ENCODE measurements around the gene POTEG. TPM values are rescaled to one million over a fixed set of nuclear protein-coding genes. Genes with fewer than 3 reads are reported as not detected.
"Not testable (repeated sequence)": the region's sequence is repeated elsewhere in the genome, so short reads cannot be mapped to it uniquely, and the experiment has no call there.

POTEG gene
- total RNA-seq, 1 experiment from 2014 or later = not detected

DNA sequence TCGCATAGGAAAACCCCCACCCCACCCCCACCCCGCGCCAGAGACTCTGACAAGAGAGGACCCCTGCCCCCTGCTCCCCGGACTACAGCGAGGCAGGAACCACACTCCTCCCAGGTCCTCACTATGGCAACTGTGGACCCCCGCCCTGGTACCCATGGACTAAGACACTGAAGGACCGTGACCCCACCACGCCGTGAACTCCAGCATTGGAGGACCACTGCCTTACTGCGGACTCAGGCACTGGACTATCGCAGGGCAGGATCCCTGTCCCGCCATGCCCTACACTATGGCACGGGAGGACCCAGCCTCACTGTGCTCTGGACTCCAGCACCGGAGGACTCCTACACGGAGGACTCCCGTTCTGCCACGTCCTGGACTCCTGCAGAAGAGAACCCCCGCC, 71.8 kb downstream of the POTEG start:
- H3K27me3 ChIP-seq (ENCODE audit: low read length); H3K27ac ChIP-seq (ENCODE audit: low read length); H3K9me3 ChIP-seq (ENCODE audit: low read length); H3K4me3 ChIP-seq (ENCODE audit: low read length); H3K79me2 ChIP-seq (ENCODE audit: low read length); H3K4me1 ChIP-seq (ENCODE audit: low read length); H3K36me3 ChIP-seq (ENCODE audit: insufficient read depth, low read length); H4K20me1 ChIP-seq (ENCODE audit: insufficient read depth, low read depth, low read length); DNase-seq; H3K9ac ChIP-seq (ENCODE audit: low read length); H3K9me2 ChIP-seq (replicated peaks; ENCODE audit: insufficient read depth, low read length); H3K4me2 ChIP-seq (ENCODE audit: low read depth, low read length, poor library complexity, severe bottlenecking); H2AFZ ChIP-seq (ENCODE audit: low read length): not testable (repeated sequence)

DNA sequence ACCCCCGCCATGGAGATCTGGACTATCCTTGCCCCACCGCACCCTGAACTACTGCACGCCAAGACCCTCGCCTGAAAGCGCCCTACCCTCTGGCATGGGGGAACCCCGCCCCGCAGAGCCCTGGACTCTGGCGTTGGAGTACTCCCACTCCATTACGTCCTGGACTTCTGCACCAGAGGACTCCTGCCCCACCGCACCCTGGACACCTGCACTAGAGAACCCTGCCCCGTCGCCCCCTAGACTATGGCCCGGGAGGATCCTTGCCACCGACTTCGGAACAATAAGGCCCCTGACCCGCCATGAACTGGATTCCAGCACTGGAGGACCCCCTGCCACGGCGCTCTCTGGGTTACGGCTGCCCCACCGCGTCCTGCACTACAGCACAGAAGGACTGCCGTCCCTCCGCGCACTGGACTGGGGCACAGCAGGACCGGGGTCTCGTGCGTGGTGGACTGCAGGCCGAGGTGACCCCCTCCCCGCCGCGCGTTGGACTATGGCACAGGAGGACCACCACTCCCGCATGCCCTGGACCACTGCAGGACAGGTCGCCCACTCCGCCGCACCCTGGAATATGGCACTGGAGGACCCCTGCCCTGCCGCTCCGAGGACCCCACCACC, 72.4 kb downstream of the POTEG start:
- H3K4me1 ChIP-seq (ENCODE audit: low read length) = not testable (repeated sequence)

DNA sequence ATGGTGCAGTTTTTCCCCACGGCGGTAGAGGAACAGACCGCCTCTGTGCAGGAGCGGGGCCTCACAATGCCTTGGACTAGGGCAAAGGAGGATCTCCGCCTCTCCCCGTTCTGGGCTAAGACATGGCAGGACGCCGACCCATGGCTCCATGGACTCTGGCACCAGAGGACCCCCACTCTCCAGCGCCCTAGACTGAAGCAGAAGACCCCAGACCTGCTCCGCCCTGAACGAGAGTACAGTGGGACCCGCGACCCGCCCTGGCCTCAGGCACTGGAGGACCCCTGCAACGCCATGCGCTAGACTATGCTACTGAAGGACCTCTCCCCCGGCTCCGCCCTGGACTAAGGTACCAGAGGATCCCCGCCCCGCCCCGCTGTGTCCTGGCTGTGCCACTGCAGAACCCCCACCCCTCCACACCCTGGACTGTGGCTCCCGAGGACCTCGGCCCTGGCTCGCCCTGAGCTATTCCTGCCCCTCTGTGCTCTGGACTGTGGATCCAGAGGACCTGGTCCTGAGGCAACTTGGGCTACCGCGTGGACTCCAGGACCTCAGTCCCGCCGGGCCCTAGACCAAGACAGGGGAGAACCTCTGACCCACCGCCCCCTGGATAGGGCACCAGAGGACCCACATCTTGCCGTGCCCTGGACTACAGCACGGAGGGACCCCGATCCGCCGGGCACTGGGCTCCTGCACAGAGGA, 73.1 kb downstream of the POTEG start:
- H3K9ac ChIP-seq (ENCODE audit: low read length); H3K9me2 ChIP-seq (replicated peaks; ENCODE audit: insufficient read depth, low read length); H3K27me3 ChIP-seq (ENCODE audit: low read length); H3K36me3 ChIP-seq (ENCODE audit: insufficient read depth, low read length); H4K20me1 ChIP-seq (ENCODE audit: insufficient read depth, low read depth, low read length); H3K4me2 ChIP-seq (ENCODE audit: low read depth, low read length, poor library complexity, severe bottlenecking); DNase-seq; H3K4me3 ChIP-seq (ENCODE audit: low read length); H3K79me2 ChIP-seq (ENCODE audit: low read length); H3K27ac ChIP-seq (ENCODE audit: low read length); H3K9me3 ChIP-seq (ENCODE audit: low read length); H3K4me1 ChIP-seq (ENCODE audit: low read length); H2AFZ ChIP-seq (ENCODE audit: low read length): not testable (repeated sequence)

More for the DNA sequence above, 72.4 kb downstream of the POTEG start:
- H3K27ac ChIP-seq (ENCODE audit: low read length); H3K4me3 ChIP-seq (ENCODE audit: low read length); H4K20me1 ChIP-seq (ENCODE audit: insufficient read depth, low read depth, low read length); H3K4me2 ChIP-seq (ENCODE audit: low read depth, low read length, poor library complexity, severe bottlenecking); H3K9me3 ChIP-seq (ENCODE audit: low read length); H3K9me2 ChIP-seq (replicated peaks; ENCODE audit: insufficient read depth, low read length); H3K9ac ChIP-seq (ENCODE audit: low read length); H3K79me2 ChIP-seq (ENCODE audit: low read length); DNase-seq; H3K27me3 ChIP-seq (ENCODE audit: low read length); H3K36me3 ChIP-seq (ENCODE audit: insufficient read depth, low read length); H2AFZ ChIP-seq (ENCODE audit: low read length): not testable (repeated sequence)

Small RNA genes within 50 kb of the gene (small RNA-seq; reads per million reads assigned to genes)
- not detected for gene RNU6-1268P

Data from Karpas-422 (cell line).